Fibroblast of upper back skin (primary cell): ENCODE measurements around the gene MAD2L2.

ENCODE experiments used
- DNase-seq: peaks from one replicate; pipeline ENCODE4 v3.0.0-alpha.2; 2013

The MAD2L2 gene

DNA sequence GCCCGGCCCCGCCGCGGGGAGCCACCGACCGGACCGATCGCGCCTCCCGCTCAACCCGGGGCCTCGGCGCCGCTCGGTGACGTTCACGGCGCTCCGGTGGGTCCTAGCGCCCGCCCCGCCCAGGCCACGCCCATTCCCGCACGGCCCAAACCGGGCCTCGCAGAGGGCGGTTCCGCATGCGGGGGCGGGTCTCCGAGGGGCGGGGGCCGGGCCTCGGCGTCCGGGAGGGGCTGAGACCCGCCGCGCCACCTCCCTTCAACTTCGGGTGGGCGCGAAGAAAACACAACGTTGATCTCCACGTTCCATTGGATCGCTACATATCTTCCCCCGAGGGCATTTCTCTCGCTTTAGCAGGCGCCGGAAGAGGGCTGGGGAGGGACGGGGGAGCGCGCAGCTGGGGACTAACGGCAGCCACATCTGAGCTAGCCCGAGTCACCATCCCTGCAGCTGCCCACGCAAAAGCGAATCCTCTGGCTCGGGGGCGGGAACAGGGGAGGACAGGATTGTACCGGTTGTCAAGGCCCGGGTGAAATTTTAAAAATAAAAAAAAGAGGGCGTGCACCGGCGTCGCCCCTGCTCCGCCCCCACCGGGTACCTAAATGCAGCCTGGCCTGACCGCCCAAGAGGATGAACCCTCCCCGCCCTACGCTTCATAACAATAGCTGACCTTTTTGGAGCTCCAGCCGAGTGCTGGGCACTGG is at the start of gene MAD2L2:
MAD2L2 (minus strand) TSS at position 78 of the 701 bp plus-strand sequence. CDS start 547 bp downstream, outside the sequence.
- peak; percentile 70 for DNase-seq

DNA sequence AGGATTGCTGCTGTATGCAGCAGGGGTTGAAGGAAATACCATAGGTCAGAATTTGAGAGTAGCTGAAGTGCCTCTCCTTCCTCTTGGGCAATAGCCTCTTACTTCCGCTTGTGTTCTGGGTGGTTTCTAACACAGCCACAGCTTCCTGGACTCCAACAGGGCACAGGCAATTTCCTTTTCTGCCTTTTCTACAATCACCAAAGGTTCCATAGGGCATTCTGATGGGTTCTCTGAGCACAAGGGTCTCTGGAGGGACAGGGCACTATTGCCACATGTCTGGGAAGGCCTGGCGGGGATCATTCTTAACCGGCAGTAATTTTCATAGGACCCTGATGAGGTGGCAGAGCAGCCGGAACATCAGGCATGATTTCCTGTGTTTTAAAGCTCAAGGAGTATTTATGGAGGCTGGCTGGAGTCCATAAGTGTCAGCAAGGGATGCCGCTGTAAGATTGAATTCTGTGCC is 49.5 kb upstream of the MAD2L2 start:
- peak; percentile 6 for DNase-seq

GRCh38 chr1:11729498-11730428 is 48.8 kb upstream of the MAD2L2 start:
- DNase-seq: peak; percentile 16

- no peak for DNase-seq
These were observed 48.2 kb upstream of the MAD2L2 start for GRCh38 chr1:11729155-11729497.

DNA sequence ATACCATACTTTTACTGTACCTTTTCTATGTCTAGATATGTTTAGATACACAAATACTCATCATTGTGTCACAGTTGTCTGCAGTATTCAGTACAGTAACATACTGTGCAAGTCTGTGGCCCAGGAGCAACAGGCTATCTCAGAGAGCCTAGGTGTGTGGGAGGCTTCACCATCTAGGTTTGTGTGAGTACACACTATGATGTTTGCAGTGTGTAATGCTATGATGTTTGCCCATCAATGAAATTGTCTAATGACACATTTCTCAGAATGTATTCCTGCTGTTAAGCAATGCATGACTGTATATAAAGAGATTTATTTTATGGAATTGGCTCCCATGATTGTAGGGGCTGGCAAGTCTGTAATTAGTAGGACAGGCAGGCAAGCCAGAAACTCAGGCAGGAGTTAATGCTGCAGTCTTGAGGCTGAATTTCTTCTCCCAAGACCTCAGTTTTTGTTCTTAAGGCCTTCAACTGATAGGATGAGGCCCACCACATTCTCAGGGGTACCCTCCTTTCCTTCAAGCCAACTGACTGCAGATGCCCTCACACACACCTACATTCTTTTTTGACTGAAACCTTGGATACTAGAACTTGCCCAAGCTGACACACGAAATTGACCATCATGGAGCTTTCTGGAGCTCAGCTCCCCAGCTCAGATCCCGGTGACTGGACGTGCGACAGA is 47.3 kb upstream of the MAD2L2 start:
- no peak for DNase-seq

- DNase-seq: no peak
These were observed 46.2 kb upstream of the MAD2L2 start for GRCh38 chr1:11727119-11727518.

- DNase-seq: no peak
These were observed 44.7 kb upstream of the MAD2L2 start for GRCh38 chr1:11725616-11726015.

GRCh38 chr1:11722538-11722937 is 41.6 kb upstream of the MAD2L2 start:
- DNase-seq: no peak

GRCh38 chr1:11721311-11721710 is 40.4 kb upstream of the MAD2L2 start:
- DNase-seq: no peak

- no peak for DNase-seq
These were observed 39.6 kb upstream of the MAD2L2 start for GRCh38 chr1:11720525-11720924.

- no peak for DNase-seq
These were observed 39.1 kb upstream of the MAD2L2 start for GRCh38 chr1:11720033-11720376.

DNA sequence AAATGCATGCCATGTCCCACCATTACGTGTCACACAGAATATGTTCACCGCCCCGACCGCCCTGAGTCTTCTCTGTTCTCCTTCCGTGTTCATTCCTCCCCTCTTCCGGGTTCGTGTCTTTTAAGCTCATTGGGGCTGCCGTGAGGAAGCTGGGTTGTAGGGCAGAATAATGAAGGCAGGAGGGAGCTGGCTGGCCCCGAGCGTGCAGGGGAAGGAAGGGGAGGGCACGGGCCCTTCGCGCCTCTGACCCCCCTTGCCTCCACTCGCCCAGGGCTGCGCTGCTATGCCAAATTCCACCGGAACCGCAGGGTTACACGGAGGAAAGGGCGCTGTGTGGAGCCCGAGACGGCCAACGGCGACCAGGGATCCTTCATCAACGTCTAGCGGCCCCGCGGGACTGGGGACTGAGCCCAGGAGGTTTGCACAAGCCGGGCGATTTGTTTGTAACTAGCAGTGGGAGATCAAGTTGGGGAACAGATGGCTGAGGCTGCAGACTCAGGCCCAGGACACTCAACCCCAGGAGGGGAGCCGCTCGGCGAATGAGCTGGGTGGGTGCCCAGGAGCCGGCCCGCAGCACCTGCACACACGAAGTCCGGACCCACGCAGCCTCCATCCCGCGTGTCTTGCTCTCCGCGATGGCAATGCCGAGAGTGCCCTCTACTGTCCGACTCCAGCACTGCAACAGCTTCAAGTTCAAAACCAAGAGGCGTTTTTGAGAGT is 38.5 kb upstream of the MAD2L2 start:
- peak; percentile 53 for DNase-seq

- DNase-seq: no peak
These were observed 34.1 kb upstream of the MAD2L2 start for GRCh38 chr1:11714831-11715575.

GRCh38 chr1:11713095-11713494 is 32.1 kb upstream of the MAD2L2 start:
- no peak for DNase-seq

- DNase-seq: no peak
These were observed 31.3 kb upstream of the MAD2L2 start for GRCh38 chr1:11712285-11712684.

- DNase-seq: no peak
These were observed 30.5 kb upstream of the MAD2L2 start for GRCh38 chr1:11711490-11711889.

DNA sequence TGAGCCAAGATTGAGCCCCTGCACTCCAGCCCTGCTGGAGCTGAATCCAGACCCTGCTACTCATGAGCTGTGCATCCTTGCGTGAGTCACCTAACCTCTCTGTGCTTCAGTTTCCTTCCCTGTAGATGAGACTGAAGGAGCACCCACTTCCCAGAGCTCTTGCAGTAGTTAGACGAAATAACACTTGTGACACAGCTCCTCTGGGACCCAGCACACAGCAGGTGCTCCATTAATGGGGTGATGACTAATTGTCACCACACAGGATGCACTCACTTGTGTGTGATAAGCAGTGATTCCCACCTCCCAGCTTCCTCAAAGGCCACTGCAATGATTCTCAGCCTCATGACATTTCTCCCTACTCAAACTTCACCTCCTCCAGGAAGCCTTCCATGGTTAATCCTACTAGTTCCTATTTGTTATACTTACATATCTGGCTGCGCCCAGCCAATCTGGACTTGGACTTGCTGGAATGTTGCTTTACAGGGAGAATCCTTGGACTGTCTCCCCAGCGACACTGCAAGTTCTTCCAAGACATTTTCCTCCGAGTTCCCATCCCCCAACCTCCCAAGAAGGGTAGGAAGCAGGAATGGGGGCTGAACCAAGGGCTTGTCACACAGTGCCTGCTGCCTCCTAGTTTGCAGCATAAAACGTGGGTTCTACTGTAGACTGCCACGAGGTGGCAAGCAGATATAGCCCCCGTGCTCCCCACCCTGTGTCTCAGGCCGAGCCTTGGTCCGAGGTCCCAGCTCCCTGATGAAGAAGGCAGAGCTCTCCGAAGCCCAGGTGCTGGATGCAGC is 27.8 kb upstream of the MAD2L2 start:
- no peak for DNase-seq

GRCh38 chr1:11707621-11708276 is 26.8 kb upstream of the MAD2L2 start:
- no peak for DNase-seq

- DNase-seq: no peak
These were observed 25.3 kb upstream of the MAD2L2 start for GRCh38 chr1:11706292-11706691.

DNA sequence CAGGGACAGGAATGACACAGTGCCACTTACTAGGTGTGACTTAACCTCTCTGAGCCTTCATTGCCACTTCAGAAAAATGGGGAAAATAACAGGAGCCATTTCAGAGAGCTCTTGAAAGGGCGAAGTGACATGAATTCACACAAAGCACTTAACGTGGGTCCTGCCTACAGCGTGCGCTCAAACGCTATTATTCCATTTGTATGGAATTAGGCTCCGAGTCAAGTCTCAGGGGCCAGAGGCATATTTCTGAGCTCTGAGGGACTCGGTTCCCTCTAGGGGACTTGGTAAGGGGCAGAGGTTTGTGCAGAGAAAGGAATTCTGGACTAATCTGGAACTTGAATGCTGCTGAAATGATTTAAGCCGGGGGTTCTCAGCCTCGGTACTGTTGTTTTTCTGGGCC is 24.6 kb upstream of the MAD2L2 start:
- no peak for DNase-seq
